Fibroblast of skin of abdomen (primary cell): ENCODE measurements around the gene C1S.
A peak's percentile ranks its signal among the peaks of the same experiment; 100 is the strongest.
"Not testable (repeated sequence)": the region's sequence is repeated elsewhere in the genome, so short reads cannot be mapped to it uniquely, and the experiment has no call there.

Experiments
- DNase-seq: peaks from one replicate; pipeline ENCODE4 v3.0.0-alpha.2; 2013

Gene C1S

GRCh38 chr12:7046383-7047105 lies 14.0 kb upstream of the C1S start:
- DNase-seq: no peak

GRCh38 chr12:7047306-7047705 lies 13.2 kb upstream of the C1S start:
- DNase-seq: no peak

GRCh38 chr12:7049445-7049951 lies 11.0 kb upstream of the C1S start:
- not testable (repeated sequence) for DNase-seq

GRCh38 chr12:7049973-7050372 lies 10.5 kb upstream of the C1S start:
- DNase-seq: not testable (repeated sequence)

GRCh38 chr12:7054925-7055324 lies 5.6 kb upstream of the C1S start:
- no peak for DNase-seq

GRCh38 chr12:7055736-7056135 lies 4.8 kb upstream of the C1S start:
- DNase-seq: not testable (repeated sequence)

GRCh38 chr12:7058163-7058845 lies 2.2 kb upstream of the C1S start:
- no peak for DNase-seq

GRCh38 chr12:7058850-7059395 lies 1.6 kb upstream of the C1S start:
- DNase-seq: no peak

- no peak for DNase-seq
Measured at GRCh38 chr12:7059780-7060179, 738 bp upstream of the C1S start.

GRCh38 chr12:7061138-7061537 lies 620 bp downstream of the C1S start:
- DNase-seq: no peak

- DNase-seq: no peak
Measured at GRCh38 chr12:7061596-7061995, 1.1 kb downstream of the C1S start.

- no peak for DNase-seq
Measured at GRCh38 chr12:7064516-7064915, 4.0 kb downstream of the C1S start.

- no peak for DNase-seq
Measured at GRCh38 chr12:7065073-7065623, 4.6 kb downstream of the C1S start.

- no peak for DNase-seq
Measured at GRCh38 chr12:7066596-7066995, 6.1 kb downstream of the C1S start.

GRCh38 chr12:7067096-7067495 lies 6.6 kb downstream of the C1S start:
- no peak for DNase-seq

- no peak for DNase-seq
Measured at GRCh38 chr12:7068240-7068993, 7.9 kb downstream of the C1S start.

- DNase-seq: no peak
Measured at GRCh38 chr12:7068994-7069346, 8.5 kb downstream of the C1S start.

- DNase-seq: no peak
Measured at GRCh38 chr12:7069386-7069785, 8.9 kb downstream of the C1S start.

GRCh38 chr12:7072035-7072434 lies 11.5 kb downstream of the C1S start:
- DNase-seq: no peak

- no peak for DNase-seq
Measured at GRCh38 chr12:7072554-7072953, 12.0 kb downstream of the C1S start.

GRCh38 chr12:7073946-7074345 lies 13.4 kb downstream of the C1S start:
- no peak for DNase-seq

GRCh38 chr12:7075518-7075917 lies 15.0 kb downstream of the C1S start:
- DNase-seq: peak; percentile 36

- peak; percentile 70 for DNase-seq
Measured at GRCh38 chr12:7075939-7076338, 15.4 kb downstream of the C1S start.
